ENCODE data around the gene CYSTM1. TPM values are rescaled to one million over a fixed set of nuclear protein-coding genes. Genes with fewer than 3 reads are reported as not detected.

Gene CYSTM1
- total RNA-seq, 4 donors from 2014 or later = 304 to 593 (median 336) TPM

GRCh38 chr5:140256726-140257125, 81.7 kb downstream of the CYSTM1 start:
- Histone ChIP-seq H3K36me3 (no peaks in the 10 kb centered on the region), H3K9me3 (no peaks in the 10 kb centered on the region), H3K27me3 (no peaks in the 10 kb centered on the region), H3K4me1 (peaks cover 21 to 62% of the 10 kb centered on the region in 2 donors), H3K27ac (peak overlapping the region in 3 of 4 donors; percentile 27 to 86 (median 33)), H3K4me3 (no peak overlapping the region)
- no peak for DNase-seq
- TF ChIP-seq POLR2A (IDR thresholded peaks at IDR 0.05) = no peak
- TF ChIP-seq, protein P1, sequence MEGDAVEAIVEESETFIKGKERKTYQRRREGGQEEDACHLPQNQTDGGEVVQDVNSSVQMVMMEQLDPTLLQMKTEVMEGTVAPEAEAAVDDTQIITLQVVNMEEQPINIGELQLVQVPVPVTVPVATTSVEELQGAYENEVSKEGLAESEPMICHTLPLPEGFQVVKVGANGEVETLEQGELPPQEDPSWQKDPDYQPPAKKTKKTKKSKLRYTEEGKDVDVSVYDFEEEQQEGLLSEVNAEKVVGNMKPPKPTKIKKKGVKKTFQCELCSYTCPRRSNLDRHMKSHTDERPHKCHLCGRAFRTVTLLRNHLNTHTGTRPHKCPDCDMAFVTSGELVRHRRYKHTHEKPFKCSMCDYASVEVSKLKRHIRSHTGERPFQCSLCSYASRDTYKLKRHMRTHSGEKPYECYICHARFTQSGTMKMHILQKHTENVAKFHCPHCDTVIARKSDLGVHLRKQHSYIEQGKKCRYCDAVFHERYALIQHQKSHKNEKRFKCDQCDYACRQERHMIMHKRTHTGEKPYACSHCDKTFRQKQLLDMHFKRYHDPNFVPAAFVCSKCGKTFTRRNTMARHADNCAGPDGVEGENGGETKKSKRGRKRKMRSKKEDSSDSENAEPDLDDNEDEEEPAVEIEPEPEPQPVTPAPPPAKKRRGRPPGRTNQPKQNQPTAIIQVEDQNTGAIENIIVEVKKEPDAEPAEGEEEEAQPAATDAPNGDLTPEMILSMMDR (IDR thresholded peaks at IDR 0.05 in 4 of 5, conservative IDR thresholded peaks at IDR 0.05 in 1 of 5) = no peak
- intact Hi-C loops (cut with DNase I; ENCODE audit: low total_unique reads) (no loop called here), in situ Hi-C loops (cut with MboI; ENCODE audit: low sequenced_read_pairs in 4 of 4) (no loop called here)
- ATAC-seq = no peak

GRCh38 chr5:140258016-140258415, 83.0 kb downstream of the CYSTM1 start:
- no peak for TF ChIP-seq POLR2A (IDR thresholded peaks at IDR 0.05)
- TF ChIP-seq, protein P1 (IDR thresholded peaks at IDR 0.05 in 4 of 5, conservative IDR thresholded peaks at IDR 0.05 in 1 of 5) = no peak
- H3K4me1 ChIP-seq = peaks cover 22 to 64% of the 10 kb centered on the region in 2 donors
- H3K36me3 ChIP-seq = no peaks in the 10 kb centered on the region
- H3K4me3 ChIP-seq = no peak overlapping the region
- peak overlapping the region; percentile 27 to 91 (median 60) for H3K27ac ChIP-seq
- H3K27me3 ChIP-seq = no peaks in the 10 kb centered on the region
- no peak for DNase-seq
- H3K9me3 ChIP-seq = no peaks in the 10 kb centered on the region
- in situ Hi-C loops (cut with MboI; ENCODE audit: low sequenced_read_pairs in 4 of 4) = no loop called here
- intact Hi-C loops (cut with DNase I; ENCODE audit: low total_unique reads) = no loop called here
- ATAC-seq = no peak

DNA sequence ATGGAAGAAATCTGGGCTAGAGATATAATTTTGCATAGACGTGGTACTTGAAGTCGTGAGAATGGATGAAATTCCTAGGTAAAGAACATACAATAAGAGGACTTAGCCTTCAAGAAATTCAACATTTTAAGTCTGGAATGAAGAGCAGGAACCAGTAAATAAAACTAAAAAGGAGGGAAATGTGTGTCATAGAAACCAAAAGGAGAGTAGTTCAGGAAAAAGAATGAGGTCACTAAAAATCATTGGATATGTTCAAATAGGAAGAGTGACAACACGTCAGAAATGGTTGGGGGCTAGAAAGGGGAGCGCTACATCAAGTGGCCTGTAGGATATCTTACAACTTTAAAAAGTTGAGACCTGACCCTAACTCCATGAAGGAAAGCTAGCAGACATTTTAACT, 83.9 kb downstream of the CYSTM1 start:
- peaks cover 22 to 68% of the 10 kb centered on the region in 2 donors for H3K4me1 ChIP-seq
- no peaks in the 10 kb centered on the region for H3K36me3 ChIP-seq
- peak overlapping the region; percentile 86 to 95 (median 89) for H3K27ac ChIP-seq
- H3K9me3 ChIP-seq = no peaks in the 10 kb centered on the region
- intact Hi-C loops (cut with DNase I; ENCODE audit: low total_unique reads) = no loop called here
- in situ Hi-C loops (cut with MboI; ENCODE audit: low sequenced_read_pairs in 4 of 4) = no loop called here
- TF ChIP-seq, protein P1 (IDR thresholded peaks at IDR 0.05 in 4 of 5, conservative IDR thresholded peaks at IDR 0.05 in 1 of 5) = no peak
- no peak for TF ChIP-seq POLR2A (IDR thresholded peaks at IDR 0.05)
- no peak overlapping the region for H3K4me3 ChIP-seq
- no peaks in the 10 kb centered on the region for H3K27me3 ChIP-seq
- no peak for ATAC-seq
- DNase-seq = no peak

DNA sequence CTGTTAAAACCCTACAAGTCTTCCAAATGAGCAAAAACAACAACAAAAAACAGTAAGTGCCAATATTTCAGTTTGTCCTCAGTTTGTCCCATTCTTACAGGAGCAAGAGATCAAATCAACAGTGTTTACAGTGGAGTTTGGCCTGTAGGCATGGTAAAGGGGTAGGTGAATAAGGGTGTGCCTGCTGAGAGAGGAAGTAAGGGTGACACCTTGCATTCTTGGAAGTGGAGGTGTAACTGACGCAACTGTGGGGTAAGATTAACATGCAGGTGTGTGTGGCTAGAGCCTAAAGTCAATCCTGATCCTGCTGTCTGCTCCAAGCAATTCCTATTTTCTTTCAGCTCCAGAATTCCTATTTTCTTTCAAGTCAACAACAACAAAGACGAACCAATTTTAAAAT, 84.5 kb downstream of the CYSTM1 start:
- TF ChIP-seq, protein P1 (IDR thresholded peaks at IDR 0.05 in 4 of 5, conservative IDR thresholded peaks at IDR 0.05 in 1 of 5) = no peak
- no peak for TF ChIP-seq POLR2A (IDR thresholded peaks at IDR 0.05)
- H3K27me3 ChIP-seq = no peaks in the 10 kb centered on the region
- peaks cover 24 to 64% of the 10 kb centered on the region in 2 donors for H3K4me1 ChIP-seq
- no peaks in the 10 kb centered on the region for H3K36me3 ChIP-seq
- H3K4me3 ChIP-seq = no peak overlapping the region
- in situ Hi-C loops (cut with MboI; ENCODE audit: low sequenced_read_pairs in 4 of 4) (no loop called here), intact Hi-C loops (cut with DNase I; ENCODE audit: low total_unique reads) (no loop called here)
- no peak for DNase-seq
- H3K27ac ChIP-seq = peak overlapping the region; percentile 86 to 95 (median 89)
- ATAC-seq = no peak
- no peaks in the 10 kb centered on the region for H3K9me3 ChIP-seq

DNA sequence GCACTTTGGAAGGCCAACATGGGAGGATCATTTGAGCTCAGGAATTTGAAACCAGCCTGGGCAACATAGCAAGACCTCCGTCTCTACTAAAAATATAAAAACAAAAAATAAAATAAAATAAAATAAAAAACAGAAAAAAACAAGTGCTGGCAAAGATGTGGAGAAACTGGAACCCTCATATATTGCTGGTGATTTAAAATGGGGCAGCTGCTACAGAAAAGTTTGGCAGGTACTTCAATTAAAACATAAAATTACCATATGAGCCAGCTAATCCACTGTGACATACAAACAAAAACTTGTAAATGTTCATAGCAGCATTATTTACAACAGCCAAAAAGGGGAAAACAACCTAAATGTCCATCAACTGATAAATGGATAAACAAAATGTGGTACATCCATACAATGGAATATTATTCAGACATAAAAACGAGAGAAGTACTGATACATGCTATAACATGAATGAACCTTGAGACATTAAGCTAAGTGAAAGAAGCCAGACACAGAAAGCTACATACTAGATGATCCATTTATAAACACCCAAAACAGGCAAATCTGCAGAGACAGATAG, 85.2 kb downstream of the CYSTM1 start:
- peak overlapping the region; percentile 86 to 95 (median 89) for H3K27ac ChIP-seq
- no peaks in the 10 kb centered on the region for H3K27me3 ChIP-seq
- no peaks in the 10 kb centered on the region for H3K36me3 ChIP-seq
- H3K4me3 ChIP-seq = no peak overlapping the region
- no peak for ATAC-seq
- no peaks in the 10 kb centered on the region for H3K9me3 ChIP-seq
- no peak for DNase-seq
- peaks cover 27 to 58% of the 10 kb centered on the region in 2 donors for H3K4me1 ChIP-seq
- intact Hi-C loops (cut with DNase I; ENCODE audit: low total_unique reads) = no loop called here
- in situ Hi-C loops (cut with MboI; ENCODE audit: low sequenced_read_pairs in 4 of 4) = no loop called here
- no peak for TF ChIP-seq POLR2A (IDR thresholded peaks at IDR 0.05)
- TF ChIP-seq, protein P1 (IDR thresholded peaks at IDR 0.05 in 4 of 5, conservative IDR thresholded peaks at IDR 0.05 in 1 of 5) = no peak
